ENCODE results near the gene ATP5F1C.

DNA sequence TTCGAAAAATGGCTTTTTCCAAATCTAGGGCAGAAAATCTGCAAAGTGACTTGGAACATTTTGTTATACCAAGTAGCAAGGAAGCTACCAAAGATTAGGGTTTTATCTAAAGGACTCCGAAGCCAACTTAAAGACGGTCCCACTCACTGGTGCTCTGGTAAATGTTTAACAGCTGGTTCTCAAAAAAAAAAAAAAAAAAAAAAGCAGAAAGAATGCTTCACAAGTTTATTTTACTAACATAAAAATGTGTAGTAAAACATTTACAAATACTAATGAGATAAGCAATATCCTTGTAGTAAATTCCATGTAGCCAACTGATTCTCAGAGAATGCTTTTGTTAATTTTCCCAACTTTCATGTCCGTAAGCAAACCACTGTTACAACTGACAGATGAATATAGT is 68.7 kb downstream of the ATP5F1C start:
- TF ChIP-seq POLR2A (IDR thresholded peaks at IDR 0.05): no peak
- TF ChIP-seq, protein P1, sequence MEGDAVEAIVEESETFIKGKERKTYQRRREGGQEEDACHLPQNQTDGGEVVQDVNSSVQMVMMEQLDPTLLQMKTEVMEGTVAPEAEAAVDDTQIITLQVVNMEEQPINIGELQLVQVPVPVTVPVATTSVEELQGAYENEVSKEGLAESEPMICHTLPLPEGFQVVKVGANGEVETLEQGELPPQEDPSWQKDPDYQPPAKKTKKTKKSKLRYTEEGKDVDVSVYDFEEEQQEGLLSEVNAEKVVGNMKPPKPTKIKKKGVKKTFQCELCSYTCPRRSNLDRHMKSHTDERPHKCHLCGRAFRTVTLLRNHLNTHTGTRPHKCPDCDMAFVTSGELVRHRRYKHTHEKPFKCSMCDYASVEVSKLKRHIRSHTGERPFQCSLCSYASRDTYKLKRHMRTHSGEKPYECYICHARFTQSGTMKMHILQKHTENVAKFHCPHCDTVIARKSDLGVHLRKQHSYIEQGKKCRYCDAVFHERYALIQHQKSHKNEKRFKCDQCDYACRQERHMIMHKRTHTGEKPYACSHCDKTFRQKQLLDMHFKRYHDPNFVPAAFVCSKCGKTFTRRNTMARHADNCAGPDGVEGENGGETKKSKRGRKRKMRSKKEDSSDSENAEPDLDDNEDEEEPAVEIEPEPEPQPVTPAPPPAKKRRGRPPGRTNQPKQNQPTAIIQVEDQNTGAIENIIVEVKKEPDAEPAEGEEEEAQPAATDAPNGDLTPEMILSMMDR (IDR thresholded peaks at IDR 0.05): no peak
